Glutamatergic neuron (in vitro differentiated cells): ENCODE data around the gene SLC6A18. TPM values are rescaled to one million over a fixed set of nuclear protein-coding genes. Genes with fewer than 3 reads are reported as not detected.

Experiments used
- DNase-seq: peaks from one replicate; pipeline ENCODE4 v3.0.0; 2022
- H3K27ac Mint-ChIP-seq: one replicate; pipeline ENCODE4 v1.8.0; 2020; ENCODE audit warnings: mild to moderate bottlenecking, mixed read lengths, inconsistent platforms; ENCODE audit not compliant: unreplicated experiment
- H3K27me3 Mint-ChIP-seq: one replicate; pipeline ENCODE4 v1.8.0; 2020; ENCODE audit warnings: mild to moderate bottlenecking, moderate library complexity, mixed read lengths, inconsistent platforms; ENCODE audit not compliant: unreplicated experiment
- H3K36me3 Mint-ChIP-seq: one replicate; pipeline ENCODE4 v1.8.0; 2020; ENCODE audit warnings: mild to moderate bottlenecking, mixed read lengths, inconsistent platforms; ENCODE audit not compliant: unreplicated experiment
- H3K4me1 Mint-ChIP-seq: one replicate; pipeline ENCODE4 v1.8.0; 2020; ENCODE audit warnings: mild to moderate bottlenecking, low read depth, mixed read lengths, inconsistent platforms; ENCODE audit not compliant: unreplicated experiment
- H3K4me3 Mint-ChIP-seq: one replicate; pipeline ENCODE4 v1.8.0; 2020; ENCODE audit warnings: mild to moderate bottlenecking, mixed read lengths, inconsistent platforms; ENCODE audit not compliant: unreplicated experiment
- H3K9me3 Mint-ChIP-seq: one replicate; pipeline ENCODE4 v1.8.0; 2020; ENCODE audit warnings: mild to moderate bottlenecking, moderate library complexity, mixed read lengths, inconsistent platforms; ENCODE audit not compliant: unreplicated experiment
- CTCF ChIP-seq: fragments of 200-600 bp; sonication (generic); IDR thresholded peaks from one replicate; pipeline ENCODE4 v1.5.0; 2021; ENCODE audit not compliant: partially characterized antibody, unreplicated experiment
- total RNA-seq: library from RNA; stranded (reverse); fragmentation: NEBNext Ultra II Directional; extraction: Animal tissue kit (Norgen Biotek cat#: 25700); gene quantifications from one replicate; pipeline ENCODE4 v1.2.1, GENCODE V29; 2021; ENCODE audit not compliant: unreplicated experiment

The SLC6A18 gene
- total RNA-seq, 1 donor from 2014 or later: not detected

- H3K4me1 Mint-ChIP-seq: no peaks in the 10 kb centered on the region
- peak; percentile 2 for DNase-seq
- H3K4me3 Mint-ChIP-seq: no peak overlapping the region
- H3K27ac Mint-ChIP-seq: no peak overlapping the region
- H3K27me3 Mint-ChIP-seq: peaks cover 5% of the 10 kb centered on the region
- H3K9me3 Mint-ChIP-seq: no peaks in the 10 kb centered on the region
- no peak for TF ChIP-seq CTCF
- H3K36me3 Mint-ChIP-seq: no peaks in the 10 kb centered on the region
Observed at GRCh38 chr5:1190837-1191239, 34.3 kb upstream of the SLC6A18 start.

DNA sequence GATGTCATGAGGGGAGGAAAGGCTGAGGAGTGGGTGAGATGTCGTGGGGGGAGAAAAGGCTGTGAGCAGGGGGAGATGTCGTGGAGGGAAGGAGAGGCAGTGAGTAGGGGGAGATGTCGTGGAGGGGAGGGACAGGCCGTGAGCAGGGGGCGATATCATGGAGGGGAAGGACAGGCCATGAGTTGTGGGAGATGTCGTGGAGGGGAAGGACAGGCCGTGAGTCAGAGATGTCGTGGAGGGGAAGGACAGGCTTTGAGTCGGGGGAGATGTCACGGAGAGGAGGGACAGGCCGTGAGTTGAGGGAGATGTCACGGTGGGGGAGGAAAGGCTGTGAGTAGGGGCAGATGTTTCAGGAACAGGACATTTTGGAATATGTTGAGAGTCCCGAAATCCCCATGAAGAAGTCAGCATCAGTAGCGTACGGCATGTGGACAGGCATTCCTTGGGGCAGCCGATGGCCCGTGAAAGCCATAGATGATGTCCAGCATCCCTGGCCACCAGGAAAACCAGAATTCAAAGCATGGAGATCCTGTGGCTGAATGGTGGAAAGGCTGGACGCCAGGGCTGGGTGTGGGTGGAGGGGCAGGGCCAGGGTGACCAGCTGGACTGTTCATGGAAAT is 32.1 kb upstream of the SLC6A18 start:
- no peak overlapping the region for H3K27ac Mint-ChIP-seq
- H3K36me3 Mint-ChIP-seq: no peaks in the 10 kb centered on the region
- H3K9me3 Mint-ChIP-seq: no peaks in the 10 kb centered on the region
- TF ChIP-seq CTCF: no peak
- H3K27me3 Mint-ChIP-seq: peaks cover 5% of the 10 kb centered on the region
- DNase-seq: peak; percentile 12
- no peak overlapping the region for H3K4me3 Mint-ChIP-seq
- no peaks in the 10 kb centered on the region for H3K4me1 Mint-ChIP-seq

- no peaks in the 10 kb centered on the region for H3K9me3 Mint-ChIP-seq
- H3K36me3 Mint-ChIP-seq: no peaks in the 10 kb centered on the region
- no peak overlapping the region for H3K27ac Mint-ChIP-seq
- no peaks in the 10 kb centered on the region for H3K4me1 Mint-ChIP-seq
- DNase-seq: peak; percentile 15
- no peak overlapping the region for H3K4me3 Mint-ChIP-seq
- TF ChIP-seq CTCF: no peak
- peaks cover 5% of the 10 kb centered on the region for H3K27me3 Mint-ChIP-seq
Observed at GRCh38 chr5:1193591-1193985, 31.6 kb upstream of the SLC6A18 start.

- H3K9me3 Mint-ChIP-seq: no peaks in the 10 kb centered on the region
- no peak overlapping the region for H3K27ac Mint-ChIP-seq
- no peak for TF ChIP-seq CTCF
- H3K36me3 Mint-ChIP-seq: no peaks in the 10 kb centered on the region
- H3K27me3 Mint-ChIP-seq: peaks cover 5% of the 10 kb centered on the region
- DNase-seq: no peak
- no peaks in the 10 kb centered on the region for H3K4me1 Mint-ChIP-seq
- H3K4me3 Mint-ChIP-seq: no peak overlapping the region
Observed at GRCh38 chr5:1194378-1194777, 30.8 kb upstream of the SLC6A18 start.

DNA sequence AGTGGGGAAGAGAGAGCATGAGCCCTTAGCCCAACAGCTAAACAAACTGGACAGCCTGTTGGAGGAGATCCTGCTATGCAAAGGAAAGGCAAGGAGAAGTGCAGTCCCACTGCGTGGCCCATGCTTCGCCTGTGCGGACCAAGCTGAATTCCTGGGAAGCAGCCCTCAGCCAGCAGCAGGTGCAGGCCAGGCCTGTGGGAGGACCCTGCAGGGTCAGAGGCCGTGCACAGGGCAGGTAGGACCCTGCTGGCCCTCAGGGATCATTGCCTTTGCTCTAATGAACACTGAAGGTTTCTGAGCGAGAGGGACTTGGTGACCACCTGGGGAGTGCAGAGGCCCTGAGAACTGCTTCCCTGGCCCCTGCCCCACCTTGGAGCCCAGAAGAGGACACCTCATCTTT is 29.7 kb upstream of the SLC6A18 start:
- Mint-ChIP-seq H3K27ac (no peak overlapping the region), H3K4me3 (no peak overlapping the region), H3K27me3 (peaks cover 4% of the 10 kb centered on the region), H3K9me3 (no peaks in the 10 kb centered on the region), H3K4me1 (no peaks in the 10 kb centered on the region), H3K36me3 (no peaks in the 10 kb centered on the region)
- peak; percentile 5 for DNase-seq
- no peak for TF ChIP-seq CTCF
